Measurements from ENCODE around the gene PACRG.

DNA sequence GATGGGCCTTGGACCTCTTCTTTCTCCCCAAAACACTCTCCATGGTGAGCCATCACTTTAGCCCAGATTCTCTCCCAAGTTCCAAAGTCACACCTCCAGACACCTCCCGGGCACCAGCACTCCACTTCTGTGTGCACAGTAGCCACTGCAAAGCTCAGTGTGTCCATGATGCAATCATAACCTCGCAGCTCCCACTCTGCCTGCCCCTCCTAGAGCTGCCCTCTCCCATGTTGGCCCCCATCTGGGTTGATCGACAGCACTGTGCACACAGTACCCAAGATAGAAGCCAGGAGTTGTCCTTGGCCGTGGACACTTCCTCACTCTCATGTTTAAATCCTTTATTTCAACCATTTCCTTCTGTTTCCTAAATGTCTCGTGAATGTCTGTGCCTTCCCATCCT is 293.3 kb downstream of the PACRG start:
- TF ChIP-seq, protein P1, sequence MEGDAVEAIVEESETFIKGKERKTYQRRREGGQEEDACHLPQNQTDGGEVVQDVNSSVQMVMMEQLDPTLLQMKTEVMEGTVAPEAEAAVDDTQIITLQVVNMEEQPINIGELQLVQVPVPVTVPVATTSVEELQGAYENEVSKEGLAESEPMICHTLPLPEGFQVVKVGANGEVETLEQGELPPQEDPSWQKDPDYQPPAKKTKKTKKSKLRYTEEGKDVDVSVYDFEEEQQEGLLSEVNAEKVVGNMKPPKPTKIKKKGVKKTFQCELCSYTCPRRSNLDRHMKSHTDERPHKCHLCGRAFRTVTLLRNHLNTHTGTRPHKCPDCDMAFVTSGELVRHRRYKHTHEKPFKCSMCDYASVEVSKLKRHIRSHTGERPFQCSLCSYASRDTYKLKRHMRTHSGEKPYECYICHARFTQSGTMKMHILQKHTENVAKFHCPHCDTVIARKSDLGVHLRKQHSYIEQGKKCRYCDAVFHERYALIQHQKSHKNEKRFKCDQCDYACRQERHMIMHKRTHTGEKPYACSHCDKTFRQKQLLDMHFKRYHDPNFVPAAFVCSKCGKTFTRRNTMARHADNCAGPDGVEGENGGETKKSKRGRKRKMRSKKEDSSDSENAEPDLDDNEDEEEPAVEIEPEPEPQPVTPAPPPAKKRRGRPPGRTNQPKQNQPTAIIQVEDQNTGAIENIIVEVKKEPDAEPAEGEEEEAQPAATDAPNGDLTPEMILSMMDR (IDR thresholded peaks at IDR 0.05; ENCODE audit: insufficient read depth, low read length, poor library complexity, severe bottlenecking), result no peak
- TF ChIP-seq EZH2phosphoT487 (conservative IDR thresholded peaks at IDR 0.05; ENCODE audit: low read length), result no peak
